ENCODE measurements around the gene RFX2. TPM values are rescaled to one million over a fixed set of nuclear protein-coding genes. Genes with fewer than 3 reads are reported as not detected.

The RFX2 gene
- total and polyA plus RNA-seq, 2 donors from 2014 or later, result 4.6 to 12.6 TPM

DNA sequence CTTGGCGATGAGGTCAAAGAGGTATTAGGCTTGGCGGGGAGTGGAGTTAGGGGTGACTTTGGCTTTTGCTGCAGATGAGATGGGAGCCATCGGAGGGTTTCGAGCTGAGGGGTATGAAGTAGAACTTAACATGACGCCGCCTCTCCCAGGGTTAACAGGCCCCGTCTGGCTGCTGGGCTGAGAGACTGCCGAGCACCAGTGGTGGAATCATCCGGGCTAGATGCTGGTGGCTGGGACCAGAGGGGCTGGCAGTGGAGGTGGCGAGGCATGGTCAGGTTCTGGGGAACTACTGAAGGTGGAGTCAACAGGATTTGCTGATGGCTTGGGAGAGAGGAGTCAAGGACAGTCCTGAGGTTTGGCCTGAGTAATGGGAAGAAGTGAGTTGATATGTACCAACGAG, 4.9 kb downstream of the RFX2 start:
- TF ChIP-seq, protein P1, sequence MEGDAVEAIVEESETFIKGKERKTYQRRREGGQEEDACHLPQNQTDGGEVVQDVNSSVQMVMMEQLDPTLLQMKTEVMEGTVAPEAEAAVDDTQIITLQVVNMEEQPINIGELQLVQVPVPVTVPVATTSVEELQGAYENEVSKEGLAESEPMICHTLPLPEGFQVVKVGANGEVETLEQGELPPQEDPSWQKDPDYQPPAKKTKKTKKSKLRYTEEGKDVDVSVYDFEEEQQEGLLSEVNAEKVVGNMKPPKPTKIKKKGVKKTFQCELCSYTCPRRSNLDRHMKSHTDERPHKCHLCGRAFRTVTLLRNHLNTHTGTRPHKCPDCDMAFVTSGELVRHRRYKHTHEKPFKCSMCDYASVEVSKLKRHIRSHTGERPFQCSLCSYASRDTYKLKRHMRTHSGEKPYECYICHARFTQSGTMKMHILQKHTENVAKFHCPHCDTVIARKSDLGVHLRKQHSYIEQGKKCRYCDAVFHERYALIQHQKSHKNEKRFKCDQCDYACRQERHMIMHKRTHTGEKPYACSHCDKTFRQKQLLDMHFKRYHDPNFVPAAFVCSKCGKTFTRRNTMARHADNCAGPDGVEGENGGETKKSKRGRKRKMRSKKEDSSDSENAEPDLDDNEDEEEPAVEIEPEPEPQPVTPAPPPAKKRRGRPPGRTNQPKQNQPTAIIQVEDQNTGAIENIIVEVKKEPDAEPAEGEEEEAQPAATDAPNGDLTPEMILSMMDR (IDR thresholded peaks at IDR 0.05; ENCODE audit: borderline replicate concordance, extremely low read depth, insufficient read depth), result no peak
- H3K9ac ChIP-seq (ENCODE audit: low read length in 3 of 3), result no peak overlapping the region
- DNase-seq (no peak), FAIRE-seq (no peak)
- H3K4me1 ChIP-seq (ENCODE audit: control insufficient read depth in 2 of 3, insufficient read depth in 2 of 3, low read depth in 1 of 3, low read length in 3 of 3), result peaks cover 0 to 9% (median 0%) of the 10 kb centered on the region in 3 donors
- no peak overlapping the region for H3K4me3 ChIP-seq (ENCODE audit: low read length in 3 of 3)
- H3K36me3 ChIP-seq (ENCODE audit: control insufficient read depth in 2 of 3, insufficient read depth in 3 of 3, low read length in 3 of 3), result no peaks in the 10 kb centered on the region
- intact Hi-C loops (cut with DNase I), result no loop called here
- no peak overlapping the region for H3K27ac ChIP-seq (ENCODE audit: low read depth in 2 of 2, low read length in 2 of 2)
- H3K9me3 ChIP-seq (ENCODE audit: control insufficient read depth in 2 of 3, insufficient read depth in 1 of 3, low read length in 3 of 3), result no peaks in the 10 kb centered on the region
- H3K27me3 ChIP-seq (ENCODE audit: control insufficient read depth, insufficient read depth, low read length), result no peaks in the 10 kb centered on the region

- Histone ChIP-seq H3K27ac (ENCODE audit: low read depth in 2 of 2, low read length in 2 of 2) (no peak overlapping the region), H3K36me3 (ENCODE audit: control insufficient read depth in 2 of 3, insufficient read depth in 3 of 3, low read length in 3 of 3) (no peaks in the 10 kb centered on the region), H3K4me3 (ENCODE audit: low read length in 3 of 3) (no peak overlapping the region), H3K9ac (ENCODE audit: low read length in 3 of 3) (no peak overlapping the region), H3K27me3 (ENCODE audit: control insufficient read depth, insufficient read depth, low read length) (no peaks in the 10 kb centered on the region), H3K4me1 (ENCODE audit: control insufficient read depth in 2 of 3, insufficient read depth in 2 of 3, low read depth in 1 of 3, low read length in 3 of 3) (peaks cover 0 to 5% (median 0%) of the 10 kb centered on the region in 3 donors), H3K9me3 (ENCODE audit: control insufficient read depth in 2 of 3, insufficient read depth in 1 of 3, low read length in 3 of 3) (no peaks in the 10 kb centered on the region)
- intact Hi-C loops (cut with DNase I), result no loop called here
- TF ChIP-seq, protein P1 (IDR thresholded peaks at IDR 0.05; ENCODE audit: borderline replicate concordance, extremely low read depth, insufficient read depth), result no peak
- no peak for DNase-seq
- no peak for FAIRE-seq
These were observed 6.4 kb downstream of the RFX2 start for GRCh38 chr19:6103894-6104293.

DNA sequence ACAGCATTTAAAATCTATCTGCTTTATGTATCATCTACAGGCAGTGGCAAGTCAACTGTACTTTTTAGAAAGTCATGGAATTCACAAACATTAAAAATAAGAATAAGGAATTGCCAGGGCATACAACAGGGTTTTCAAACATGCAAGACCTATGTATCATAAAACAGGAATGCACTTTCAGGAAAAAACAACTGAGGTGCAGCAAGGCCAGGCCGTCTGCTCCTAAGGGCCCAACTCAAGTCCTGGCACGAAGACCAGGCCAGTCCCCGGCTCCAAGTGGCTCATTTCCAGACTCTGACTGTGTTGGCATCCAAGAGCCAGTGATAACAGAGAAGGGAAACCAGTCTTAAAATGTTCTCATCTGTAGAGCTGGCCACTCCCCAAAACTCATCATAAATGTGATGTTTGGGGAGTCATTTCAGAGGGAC, 7.1 kb downstream of the RFX2 start:
- H3K36me3 ChIP-seq (ENCODE audit: control insufficient read depth in 2 of 3, insufficient read depth in 3 of 3, low read length in 3 of 3), result no peaks in the 10 kb centered on the region
- no peak overlapping the region for H3K27ac ChIP-seq (ENCODE audit: low read depth in 2 of 2, low read length in 2 of 2)
- H3K4me3 ChIP-seq (ENCODE audit: low read length in 3 of 3), result no peak overlapping the region
- intact Hi-C loops (cut with DNase I), result no loop called here
- no peak for FAIRE-seq
- no peaks in the 10 kb centered on the region for H3K27me3 ChIP-seq (ENCODE audit: control insufficient read depth, insufficient read depth, low read length)
- TF ChIP-seq, protein P1 (IDR thresholded peaks at IDR 0.05; ENCODE audit: borderline replicate concordance, extremely low read depth, insufficient read depth), result no peak
- DNase-seq, result no peak
- no peak overlapping the region for H3K9ac ChIP-seq (ENCODE audit: low read length in 3 of 3)
- peaks cover 0 to 10% (median 0%) of the 10 kb centered on the region in 3 donors for H3K4me1 ChIP-seq (ENCODE audit: control insufficient read depth in 2 of 3, insufficient read depth in 2 of 3, low read depth in 1 of 3, low read length in 3 of 3)
- no peaks in the 10 kb centered on the region for H3K9me3 ChIP-seq (ENCODE audit: control insufficient read depth in 2 of 3, insufficient read depth in 1 of 3, low read length in 3 of 3)

DNA sequence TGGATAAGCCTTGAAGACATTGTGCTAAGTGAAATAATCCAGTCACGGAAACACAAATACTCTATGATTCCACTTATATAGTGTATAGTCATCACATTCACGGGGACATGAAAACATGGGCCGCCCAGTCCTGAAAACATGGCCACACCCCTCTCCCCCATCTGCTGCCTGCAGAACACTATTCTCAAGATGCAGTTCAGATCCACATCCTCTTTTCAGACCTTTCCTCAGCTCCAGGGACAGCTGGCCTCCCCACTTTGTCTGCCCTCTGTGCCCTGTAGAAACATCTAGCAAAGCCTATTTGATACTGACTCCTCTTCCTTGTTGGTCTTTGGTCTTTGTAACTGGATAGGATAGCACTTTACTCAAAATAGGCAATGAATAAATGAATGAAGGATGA, 8.3 kb downstream of the RFX2 start:
- Histone ChIP-seq H3K27ac (ENCODE audit: low read depth in 2 of 2, low read length in 2 of 2) (no peak overlapping the region), H3K27me3 (ENCODE audit: control insufficient read depth, insufficient read depth, low read length) (no peaks in the 10 kb centered on the region), H3K9me3 (ENCODE audit: control insufficient read depth in 2 of 3, insufficient read depth in 1 of 3, low read length in 3 of 3) (no peaks in the 10 kb centered on the region), H3K4me3 (ENCODE audit: low read length in 3 of 3) (no peak overlapping the region), H3K4me1 (ENCODE audit: control insufficient read depth in 2 of 3, insufficient read depth in 2 of 3, low read depth in 1 of 3, low read length in 3 of 3) (peaks cover 0 to 15% (median 0%) of the 10 kb centered on the region in 3 donors), H3K9ac (ENCODE audit: low read length in 3 of 3) (no peak overlapping the region), H3K36me3 (ENCODE audit: control insufficient read depth in 2 of 3, insufficient read depth in 3 of 3, low read length in 3 of 3) (no peaks in the 10 kb centered on the region)
- FAIRE-seq, result no peak
- DNase-seq, result no peak
- TF ChIP-seq, protein P1 (IDR thresholded peaks at IDR 0.05; ENCODE audit: borderline replicate concordance, extremely low read depth, insufficient read depth), result no peak
- intact Hi-C loops (cut with DNase I), result no loop called here

Data from kidney (tissue), 14 donors.